GM23338 (cell line): ENCODE results near the gene NUTF2. TPM values are rescaled to one million over a fixed set of nuclear protein-coding genes. Genes with fewer than 3 reads are reported as not detected.

Experiments
- ATAC-seq: fragments of 200-7000 bp; cut with Tn5 transposase; 3 replicates; pipeline ENCODE4 v1.9.1; 2020
- DNase-seq: peaks from one replicate; pipeline ENCODE4 v3.0.0-alpha.2; 2015; ENCODE audit warnings: low spot score
- H2AFZ ChIP-seq: fragments of 200-600 bp; sonication (generic); 2 replicates; pipeline ENCODE4 v1.8.0; 2016; ENCODE audit warnings: antibody characterized with exemption, mild to moderate bottlenecking, moderate library complexity
- H3F3A ChIP-seq: fragments of 200-600 bp; sonication (generic); replicated peaks from 2 replicates; pipeline ENCODE4 v1.8.0; 2017; ENCODE audit warnings: antibody characterized with exemption, mixed run types, low read depth
- H3K27ac ChIP-seq: fragments of 200-600 bp; sonication (generic); 2 replicates; pipeline ENCODE4 v1.6.1; 2016; ENCODE audit warnings: low read depth
- H3K27me3 ChIP-seq: fragments of 200-600 bp; sonication (generic); 2 replicates; pipeline ENCODE4 v1.8.0; 2016; ENCODE audit warnings: mild to moderate bottlenecking, mixed run types, moderate library complexity; ENCODE audit not compliant: insufficient read depth
- H3K36me3 ChIP-seq: fragments of 200-600 bp; sonication (generic); 2 replicates; pipeline ENCODE4 v1.8.0; 2016; ENCODE audit warnings: mild to moderate bottlenecking; ENCODE audit not compliant: insufficient read depth
- H3K4me1 ChIP-seq: fragments of 200-600 bp; sonication (generic); 2 replicates; pipeline ENCODE4 v1.8.0; 2016; ENCODE audit warnings: mild to moderate bottlenecking, moderate library complexity; ENCODE audit not compliant: insufficient read depth
- H3K4me2 ChIP-seq: fragments of 200-600 bp; sonication (generic); 2 replicates; pipeline ENCODE4 v1.7.1; 2017; ENCODE audit warnings: mixed run types
- H3K4me3 ChIP-seq: fragments of 200-600 bp; sonication (generic); 2 replicates; pipeline ENCODE4 v1.6.1; 2016; ENCODE audit warnings: mixed run types
- H3K79me2 ChIP-seq: fragments of 200-600 bp; sonication (generic); replicated peaks from 2 replicates; pipeline ENCODE4 v1.8.0; 2017; ENCODE audit warnings: mild to moderate bottlenecking; ENCODE audit not compliant: insufficient read depth
- H3K9me2 ChIP-seq: fragments of 200-600 bp; sonication (generic); 2 replicates; pipeline ENCODE4 v1.8.0; 2017; ENCODE audit not compliant: insufficient read depth
- H4K20me1 ChIP-seq: fragments of 200-600 bp; sonication (generic); replicated peaks from 2 replicates; pipeline ENCODE4 v1.8.0; 2017; ENCODE audit warnings: mild to moderate bottlenecking; ENCODE audit not compliant: insufficient read depth
- H3K27ac Mint-ChIP-seq: 2 replicates; pipeline ENCODE4 v1.8.0; 2020; ENCODE audit warnings: inconsistent platforms, mild to moderate bottlenecking, moderate library complexity, mixed read lengths
- H3K27me3 Mint-ChIP-seq: 3 replicates; pipeline ENCODE4 v1.8.0; 2022; ENCODE audit warnings: low read depth, mild to moderate bottlenecking, moderate library complexity, mixed read lengths, inconsistent platforms; ENCODE audit not compliant: insufficient read depth, poor library complexity
- H3K36me3 Mint-ChIP-seq: 3 replicates; pipeline ENCODE4 v1.8.0; 2021; ENCODE audit warnings: low read depth, mild to moderate bottlenecking, inconsistent platforms, moderate library complexity, mixed read lengths
- H3K4me1 Mint-ChIP-seq: 3 replicates; pipeline ENCODE4 v1.8.0; 2020; ENCODE audit warnings: mild to moderate bottlenecking, inconsistent platforms, mixed read lengths
- H3K4me3 Mint-ChIP-seq: 3 replicates; pipeline ENCODE4 v1.8.0; 2021; ENCODE audit warnings: moderate library complexity, mild to moderate bottlenecking, inconsistent platforms, mixed read lengths
- H3K9me3 Mint-ChIP-seq: 3 replicates; pipeline ENCODE4 v1.8.0; 2020; ENCODE audit warnings: moderate library complexity, mild to moderate bottlenecking, inconsistent platforms, mixed read lengths
- CREB1 ChIP-seq: fragments of 250-450 bp; sonication (Bioruptor Pico); IDR thresholded peaks from 2 replicates; pipeline ENCODE4 v1.5.0; 2020; ENCODE audit warnings: low read depth, mild to moderate bottlenecking, moderate library complexity
- EZH2 ChIP-seq: fragments of 200-600 bp; sonication (generic); IDR thresholded peaks from one replicate; pipeline ENCODE4 v1.8.0; 2017; ENCODE audit warnings: antibody characterized with exemption, mild to moderate bottlenecking, low read depth; ENCODE audit not compliant: unreplicated experiment
- EZH2phosphoT487 ChIP-seq: fragments of 200-600 bp; sonication (generic); IDR thresholded peaks from one replicate; pipeline ENCODE4 v1.8.1; 2018; ENCODE audit warnings: antibody characterized with exemption; ENCODE audit not compliant: unreplicated experiment
- JUNB ChIP-seq: IDR thresholded peaks from one replicate; pipeline ENCODE4 v1.6.1; 2016; ENCODE audit warnings: antibody characterized with exemption; ENCODE audit not compliant: unreplicated experiment
- NANOG ChIP-seq: IDR thresholded peaks from 2 replicates; pipeline ENCODE4 v1.6.1; 2016; ENCODE audit warnings: antibody characterized with exemption, borderline replicate concordance
- POLR2AphosphoS5 ChIP-seq: IDR thresholded peaks from 2 replicates; pipeline ENCODE4 v1.6.1; 2016; ENCODE audit warnings: antibody characterized with exemption, low read depth
- STAT1 ChIP-seq: IDR thresholded peaks from one replicate; pipeline ENCODE4 v1.6.1; 2016; ENCODE audit warnings: antibody characterized with exemption; ENCODE audit not compliant: unreplicated experiment
- ZNF114 ChIP-seq: fragments of 250-450 bp; sonication (Bioruptor Pico); IDR thresholded peaks from 2 replicates; pipeline ENCODE4 v1.5.0; 2020; ENCODE audit warnings: mild to moderate bottlenecking, moderate library complexity
- ZNF331 ChIP-seq: fragments of 250-450 bp; sonication (Bioruptor Pico); IDR thresholded peaks from 2 replicates; pipeline ENCODE4 v1.5.0; 2020; ENCODE audit warnings: low read depth, mild to moderate bottlenecking, moderate library complexity
- polyA plus RNA-seq: library from polyadenylated mRNA; unstranded; fragments of >200 nt; fragmentation: Nextera tagmentation; extraction: Ambion mirVana; gene quantifications from 2 replicates; pipeline ENCODE4 v1.2.1, GENCODE V29; 2016
- total RNA-seq: library from RNA; depleted of rRNA; stranded (reverse); fragments of >200 nt; shearing (Covaris generic); gene quantifications from 2 replicates; pipeline ENCODE4 v1.2.3, GENCODE V29; 2014
- TF ChIP-seq, protein P1 (sequence below): fragments of 250-450 bp; sonication (Bioruptor Pico); IDR thresholded peaks from 2 replicates; pipeline ENCODE4 v1.5.0; 2020; ENCODE audit warnings: mild to moderate bottlenecking, moderate library complexity
- TF ChIP-seq, protein P2 (sequence below): IDR thresholded peaks from one replicate; pipeline ENCODE4 v1.6.1; 2018; ENCODE audit warnings: antibody characterized with exemption; ENCODE audit not compliant: unreplicated experiment
- TF ChIP-seq, protein P3 (sequence below): IDR thresholded peaks from 2 replicates; pipeline ENCODE4 v1.6.1; 2016; ENCODE audit warnings: antibody characterized with exemption
- TF ChIP-seq, protein P4 (sequence below), 2 experiments: fragments of 200-600 bp in 1 of 2; sonication (generic) in 1 of 2; conservative IDR thresholded peaks; 2 replicates each; pipeline versions ENCODE4 v1.5.1 to v1.6.1; 2016 to 2017; ENCODE audit warnings: antibody characterized with exemption in 2 of 2, low read depth in 2 of 2, mild to moderate bottlenecking in 2 of 2, moderate library complexity in 1 of 2

Gene NUTF2
- total and polyA plus RNA-seq, 2 experiments from 2014 or later: 321 to 391 TPM

DNA sequence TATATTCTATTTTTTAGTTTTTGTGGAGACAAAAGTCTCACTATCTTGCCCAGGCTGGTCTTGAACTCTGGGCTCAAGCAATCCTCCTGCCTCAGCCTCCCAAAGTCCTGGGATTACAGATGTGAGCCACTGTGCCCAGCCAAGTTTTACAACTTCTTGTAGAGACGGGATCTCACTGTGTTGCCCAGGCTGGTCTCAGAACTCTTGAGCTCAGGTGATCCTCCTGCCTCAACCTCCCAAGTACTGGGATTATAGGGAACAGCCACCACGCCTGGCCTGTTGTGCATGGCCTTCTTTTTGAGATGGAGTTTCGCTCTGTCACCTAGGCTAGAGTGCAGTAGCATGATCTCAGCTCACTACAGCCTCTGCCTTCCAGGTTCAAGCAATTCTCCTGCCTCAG lies 6.9 kb downstream of the NUTF2 start:
- no peak for TF ChIP-seq CREB1 (CRISPR knock-in tag)
- no peak for TF ChIP-seq JUNB
- TF ChIP-seq EZH2phosphoT487: no peak
- TF ChIP-seq, protein P1, sequence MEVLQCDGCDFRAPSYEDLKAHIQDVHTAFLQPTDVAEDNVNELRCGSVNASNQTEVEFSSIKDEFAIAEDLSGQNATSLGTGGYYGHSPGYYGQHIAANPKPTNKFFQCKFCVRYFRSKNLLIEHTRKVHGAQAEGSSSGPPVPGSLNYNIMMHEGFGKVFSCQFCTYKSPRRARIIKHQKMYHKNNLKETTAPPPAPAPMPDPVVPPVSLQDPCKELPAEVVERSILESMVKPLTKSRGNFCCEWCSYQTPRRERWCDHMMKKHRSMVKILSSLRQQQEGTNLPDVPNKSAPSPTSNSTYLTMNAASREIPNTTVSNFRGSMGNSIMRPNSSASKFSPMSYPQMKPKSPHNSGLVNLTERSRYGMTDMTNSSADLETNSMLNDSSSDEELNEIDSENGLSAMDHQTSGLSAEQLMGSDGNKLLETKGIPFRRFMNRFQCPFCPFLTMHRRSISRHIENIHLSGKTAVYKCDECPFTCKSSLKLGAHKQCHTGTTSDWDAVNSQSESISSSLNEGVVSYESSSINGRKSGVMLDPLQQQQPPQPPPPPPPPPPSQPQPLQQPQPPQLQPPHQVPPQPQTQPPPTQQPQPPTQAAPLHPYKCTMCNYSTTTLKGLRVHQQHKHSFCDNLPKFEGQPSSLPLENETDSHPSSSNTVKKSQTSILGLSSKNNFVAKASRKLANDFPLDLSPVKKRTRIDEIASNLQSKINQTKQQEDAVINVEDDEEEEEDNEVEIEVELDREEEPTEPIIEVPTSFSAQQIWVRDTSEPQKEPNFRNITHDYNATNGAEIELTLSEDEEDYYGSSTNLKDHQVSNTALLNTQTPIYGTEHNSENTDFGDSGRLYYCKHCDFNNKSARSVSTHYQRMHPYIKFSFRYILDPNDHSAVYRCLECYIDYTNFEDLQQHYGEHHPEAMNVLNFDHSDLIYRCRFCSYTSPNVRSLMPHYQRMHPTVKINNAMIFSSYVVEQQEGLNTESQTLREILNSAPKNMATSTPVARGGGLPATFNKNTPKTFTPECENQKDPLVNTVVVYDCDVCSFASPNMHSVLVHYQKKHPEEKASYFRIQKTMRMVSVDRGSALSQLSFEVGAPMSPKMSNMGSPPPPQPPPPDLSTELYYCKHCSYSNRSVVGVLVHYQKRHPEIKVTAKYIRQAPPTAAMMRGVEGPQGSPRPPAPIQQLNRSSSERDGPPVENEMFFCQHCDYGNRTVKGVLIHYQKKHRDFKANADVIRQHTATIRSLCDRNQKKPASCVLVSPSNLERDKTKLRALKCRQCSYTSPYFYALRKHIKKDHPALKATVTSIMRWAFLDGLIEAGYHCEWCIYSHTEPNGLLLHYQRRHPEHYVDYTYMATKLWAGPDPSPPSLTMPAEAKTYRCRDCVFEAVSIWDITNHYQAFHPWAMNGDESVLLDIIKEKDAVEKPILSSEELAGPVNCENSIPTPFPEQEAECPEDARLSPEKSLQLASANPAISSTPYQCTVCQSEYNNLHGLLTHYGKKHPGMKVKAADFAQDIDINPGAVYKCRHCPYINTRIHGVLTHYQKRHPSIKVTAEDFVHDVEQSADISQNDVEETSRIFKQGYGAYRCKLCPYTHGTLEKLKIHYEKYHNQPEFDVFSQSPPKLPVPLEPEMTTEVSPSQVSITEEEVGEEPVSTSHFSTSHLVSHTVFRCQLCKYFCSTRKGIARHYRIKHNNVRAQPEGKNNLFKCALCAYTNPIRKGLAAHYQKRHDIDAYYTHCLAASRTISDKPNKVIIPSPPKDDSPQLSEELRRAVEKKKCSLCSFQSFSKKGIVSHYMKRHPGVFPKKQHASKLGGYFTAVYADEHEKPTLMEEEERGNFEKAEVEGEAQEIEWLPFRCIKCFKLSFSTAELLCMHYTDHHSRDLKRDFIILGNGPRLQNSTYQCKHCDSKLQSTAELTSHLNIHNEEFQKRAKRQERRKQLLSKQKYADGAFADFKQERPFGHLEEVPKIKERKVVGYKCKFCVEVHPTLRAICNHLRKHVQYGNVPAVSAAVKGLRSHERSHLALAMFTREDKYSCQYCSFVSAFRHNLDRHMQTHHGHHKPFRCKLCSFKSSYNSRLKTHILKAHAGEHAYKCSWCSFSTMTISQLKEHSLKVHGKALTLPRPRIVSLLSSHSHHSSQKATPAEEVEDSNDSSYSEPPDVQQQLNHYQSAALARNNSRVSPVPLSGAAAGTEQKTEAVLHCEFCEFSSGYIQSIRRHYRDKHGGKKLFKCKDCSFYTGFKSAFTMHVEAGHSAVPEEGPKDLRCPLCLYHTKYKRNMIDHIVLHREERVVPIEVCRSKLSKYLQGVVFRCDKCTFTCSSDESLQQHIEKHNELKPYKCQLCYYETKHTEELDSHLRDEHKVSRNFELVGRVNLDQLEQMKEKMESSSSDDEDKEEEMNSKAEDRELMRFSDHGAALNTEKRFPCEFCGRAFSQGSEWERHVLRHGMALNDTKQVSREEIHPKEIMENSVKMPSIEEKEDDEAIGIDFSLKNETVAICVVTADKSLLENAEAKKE: no peak
- no peak for TF ChIP-seq ZNF114 (CRISPR knock-in tag)
- no peak for TF ChIP-seq STAT1
- TF ChIP-seq, protein P2, sequence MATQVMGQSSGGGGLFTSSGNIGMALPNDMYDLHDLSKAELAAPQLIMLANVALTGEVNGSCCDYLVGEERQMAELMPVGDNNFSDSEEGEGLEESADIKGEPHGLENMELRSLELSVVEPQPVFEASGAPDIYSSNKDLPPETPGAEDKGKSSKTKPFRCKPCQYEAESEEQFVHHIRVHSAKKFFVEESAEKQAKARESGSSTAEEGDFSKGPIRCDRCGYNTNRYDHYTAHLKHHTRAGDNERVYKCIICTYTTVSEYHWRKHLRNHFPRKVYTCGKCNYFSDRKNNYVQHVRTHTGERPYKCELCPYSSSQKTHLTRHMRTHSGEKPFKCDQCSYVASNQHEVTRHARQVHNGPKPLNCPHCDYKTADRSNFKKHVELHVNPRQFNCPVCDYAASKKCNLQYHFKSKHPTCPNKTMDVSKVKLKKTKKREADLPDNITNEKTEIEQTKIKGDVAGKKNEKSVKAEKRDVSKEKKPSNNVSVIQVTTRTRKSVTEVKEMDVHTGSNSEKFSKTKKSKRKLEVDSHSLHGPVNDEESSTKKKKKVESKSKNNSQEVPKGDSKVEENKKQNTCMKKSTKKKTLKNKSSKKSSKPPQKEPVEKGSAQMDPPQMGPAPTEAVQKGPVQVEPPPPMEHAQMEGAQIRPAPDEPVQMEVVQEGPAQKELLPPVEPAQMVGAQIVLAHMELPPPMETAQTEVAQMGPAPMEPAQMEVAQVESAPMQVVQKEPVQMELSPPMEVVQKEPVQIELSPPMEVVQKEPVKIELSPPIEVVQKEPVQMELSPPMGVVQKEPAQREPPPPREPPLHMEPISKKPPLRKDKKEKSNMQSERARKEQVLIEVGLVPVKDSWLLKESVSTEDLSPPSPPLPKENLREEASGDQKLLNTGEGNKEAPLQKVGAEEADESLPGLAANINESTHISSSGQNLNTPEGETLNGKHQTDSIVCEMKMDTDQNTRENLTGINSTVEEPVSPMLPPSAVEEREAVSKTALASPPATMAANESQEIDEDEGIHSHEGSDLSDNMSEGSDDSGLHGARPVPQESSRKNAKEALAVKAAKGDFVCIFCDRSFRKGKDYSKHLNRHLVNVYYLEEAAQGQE: no peak
- no peak for TF ChIP-seq EZH2
- TF ChIP-seq NANOG: no peak
- TF ChIP-seq, protein P3, sequence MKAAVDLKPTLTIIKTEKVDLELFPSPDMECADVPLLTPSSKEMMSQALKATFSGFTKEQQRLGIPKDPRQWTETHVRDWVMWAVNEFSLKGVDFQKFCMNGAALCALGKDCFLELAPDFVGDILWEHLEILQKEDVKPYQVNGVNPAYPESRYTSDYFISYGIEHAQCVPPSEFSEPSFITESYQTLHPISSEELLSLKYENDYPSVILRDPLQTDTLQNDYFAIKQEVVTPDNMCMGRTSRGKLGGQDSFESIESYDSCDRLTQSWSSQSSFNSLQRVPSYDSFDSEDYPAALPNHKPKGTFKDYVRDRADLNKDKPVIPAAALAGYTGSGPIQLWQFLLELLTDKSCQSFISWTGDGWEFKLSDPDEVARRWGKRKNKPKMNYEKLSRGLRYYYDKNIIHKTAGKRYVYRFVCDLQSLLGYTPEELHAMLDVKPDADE: no peak
- TF ChIP-seq POLR2AphosphoS5: no peak
- TF ChIP-seq ZNF331: no peak
- TF ChIP-seq, protein P4, sequence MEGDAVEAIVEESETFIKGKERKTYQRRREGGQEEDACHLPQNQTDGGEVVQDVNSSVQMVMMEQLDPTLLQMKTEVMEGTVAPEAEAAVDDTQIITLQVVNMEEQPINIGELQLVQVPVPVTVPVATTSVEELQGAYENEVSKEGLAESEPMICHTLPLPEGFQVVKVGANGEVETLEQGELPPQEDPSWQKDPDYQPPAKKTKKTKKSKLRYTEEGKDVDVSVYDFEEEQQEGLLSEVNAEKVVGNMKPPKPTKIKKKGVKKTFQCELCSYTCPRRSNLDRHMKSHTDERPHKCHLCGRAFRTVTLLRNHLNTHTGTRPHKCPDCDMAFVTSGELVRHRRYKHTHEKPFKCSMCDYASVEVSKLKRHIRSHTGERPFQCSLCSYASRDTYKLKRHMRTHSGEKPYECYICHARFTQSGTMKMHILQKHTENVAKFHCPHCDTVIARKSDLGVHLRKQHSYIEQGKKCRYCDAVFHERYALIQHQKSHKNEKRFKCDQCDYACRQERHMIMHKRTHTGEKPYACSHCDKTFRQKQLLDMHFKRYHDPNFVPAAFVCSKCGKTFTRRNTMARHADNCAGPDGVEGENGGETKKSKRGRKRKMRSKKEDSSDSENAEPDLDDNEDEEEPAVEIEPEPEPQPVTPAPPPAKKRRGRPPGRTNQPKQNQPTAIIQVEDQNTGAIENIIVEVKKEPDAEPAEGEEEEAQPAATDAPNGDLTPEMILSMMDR (conservative IDR thresholded peaks at IDR 0.05; ENCODE audit: low read depth in 2 of 2): no peak
- H3K27ac Mint-ChIP-seq: no peak overlapping the region
- peaks cover 78% of the 10 kb centered on the region for H4K20me1 ChIP-seq

More for the DNA sequence above, 6.9 kb downstream of the NUTF2 start:
- peaks cover 38% of the 10 kb centered on the region for H3K4me1 Mint-ChIP-seq
- ATAC-seq (no peak), DNase-seq (no peak)
- Histone ChIP-seq H3K36me3 (0 out of 2 replicates have a peak, but pooled peaks cover 3% of the 10 kb centered on the region), H3K4me3 (no peak overlapping the region), H3K27me3 (no peaks in the 10 kb centered on the region), H2AFZ (no peak overlapping the region), H3K27ac (no peak overlapping the region), H3K79me2 (peaks cover 100% of the 10 kb centered on the region), H3K9me2 (no peaks in the 10 kb centered on the region), H3F3A (peaks cover 9% of the 10 kb centered on the region; the same call in 1 of the 2 replicates), H3K4me1 (peaks cover 18% of the 10 kb centered on the region), H3K4me2 (no peak overlapping the region)
- H3K4me3 Mint-ChIP-seq: no peak overlapping the region
- peaks cover 23% of the 10 kb centered on the region for H3K36me3 Mint-ChIP-seq
- H3K27me3 Mint-ChIP-seq: peaks cover 4% of the 10 kb centered on the region
- no peaks in the 10 kb centered on the region for H3K9me3 Mint-ChIP-seq
